Measurements from ENCODE around the gene PDE4D. TPM values are rescaled to one million over a fixed set of nuclear protein-coding genes. Genes with fewer than 3 reads are reported as not detected.

Gene PDE4D
- total RNA-seq, 1 donor from 2014 or later = 11.8 TPM

DNA sequence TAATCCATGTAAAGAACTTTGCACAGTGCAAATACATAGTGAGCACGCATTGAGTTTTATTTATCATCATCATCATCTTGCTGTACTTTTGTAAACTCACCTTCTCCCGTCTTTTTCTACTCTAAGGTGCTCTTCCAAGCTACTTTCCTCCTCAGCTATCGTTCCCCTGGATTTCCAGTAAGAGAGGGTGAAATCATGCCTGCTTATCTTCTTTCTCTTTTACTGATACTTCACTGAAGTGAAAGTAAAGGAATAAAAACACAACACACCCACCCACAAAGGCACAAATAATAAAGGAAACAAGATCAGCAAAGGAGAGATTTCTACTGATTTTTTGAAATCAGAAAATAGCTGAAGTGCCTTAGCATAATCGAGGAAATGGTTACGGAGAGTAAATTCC is 800.8 kb downstream of the PDE4D start:
- Mint-ChIP-seq H3K27ac (ENCODE audit: unreplicated experiment) (no peak overlapping the region), H3K9me3 (peaks cover 3% of the 10 kb centered on the region), H3K4me1 (no peaks in the 10 kb centered on the region), H3K36me3 (ENCODE audit: low read depth) (no peaks in the 10 kb centered on the region), H3K4me3 (no peak overlapping the region), H3K27me3 (ENCODE audit: low read depth) (no peaks in the 10 kb centered on the region)
- no peak for DNase-seq (ENCODE audit: low read depth, low spot score)
- no peak for TF ChIP-seq CTCF (conservative IDR thresholded peaks at IDR 0.05)

- DNase-seq (ENCODE audit: low read depth, low spot score) = no peak
- TF ChIP-seq CTCF (conservative IDR thresholded peaks at IDR 0.05) = no peak
- peaks cover 3% of the 10 kb centered on the region for H3K9me3 Mint-ChIP-seq
- H3K36me3 Mint-ChIP-seq (ENCODE audit: low read depth) = no peaks in the 10 kb centered on the region
- H3K4me1 Mint-ChIP-seq = no peaks in the 10 kb centered on the region
- H3K27me3 Mint-ChIP-seq (ENCODE audit: low read depth) = no peaks in the 10 kb centered on the region
- H3K4me3 Mint-ChIP-seq = no peak overlapping the region
- H3K27ac Mint-ChIP-seq (ENCODE audit: unreplicated experiment) = no peak overlapping the region
Measured at GRCh38 chr5:59091965-59092364, 801.6 kb downstream of the PDE4D start.

DNA sequence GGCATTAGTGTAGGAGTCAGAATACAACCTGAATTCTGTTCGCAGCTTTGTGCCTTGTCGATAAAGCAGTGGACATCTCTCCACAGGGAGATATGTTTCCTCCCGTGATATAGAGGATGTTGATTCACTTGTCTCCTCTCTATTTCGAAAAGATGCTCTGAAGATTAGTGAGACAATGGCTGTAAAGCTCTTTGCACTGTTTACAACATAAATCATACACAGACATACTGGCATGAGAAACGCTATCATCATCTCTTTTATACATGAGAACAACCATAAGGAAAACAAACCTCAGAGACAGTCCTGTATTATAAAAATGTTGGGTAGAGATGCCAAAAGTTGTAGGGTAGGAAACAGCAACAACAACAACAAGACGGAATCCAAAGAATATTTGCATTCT is 803.2 kb downstream of the PDE4D start:
- no peaks in the 10 kb centered on the region for H3K36me3 Mint-ChIP-seq (ENCODE audit: low read depth)
- H3K27me3 Mint-ChIP-seq (ENCODE audit: low read depth) = no peaks in the 10 kb centered on the region
- no peak overlapping the region for H3K4me3 Mint-ChIP-seq
- DNase-seq (ENCODE audit: low read depth, low spot score) = no peak
- H3K27ac Mint-ChIP-seq (ENCODE audit: unreplicated experiment) = no peak overlapping the region
- peaks cover 3% of the 10 kb centered on the region for H3K9me3 Mint-ChIP-seq
- H3K4me1 Mint-ChIP-seq = no peaks in the 10 kb centered on the region
- TF ChIP-seq CTCF (conservative IDR thresholded peaks at IDR 0.05) = no peak

GRCh38 chr5:59089767-59090166 is 803.8 kb downstream of the PDE4D start:
- Mint-ChIP-seq H3K36me3 (ENCODE audit: low read depth) (no peaks in the 10 kb centered on the region), H3K27ac (ENCODE audit: unreplicated experiment) (no peak overlapping the region), H3K4me3 (no peak overlapping the region), H3K4me1 (no peaks in the 10 kb centered on the region), H3K27me3 (ENCODE audit: low read depth) (no peaks in the 10 kb centered on the region), H3K9me3 (peaks cover 3% of the 10 kb centered on the region)
- no peak for TF ChIP-seq CTCF (conservative IDR thresholded peaks at IDR 0.05)
- DNase-seq (ENCODE audit: low read depth, low spot score) = no peak

GRCh38 chr5:59088546-59088945 is 805.0 kb downstream of the PDE4D start:
- H3K36me3 Mint-ChIP-seq (ENCODE audit: low read depth) = no peaks in the 10 kb centered on the region

More at GRCh38 chr5:59088546-59088945, 805.0 kb downstream of the PDE4D start:
- no peak for TF ChIP-seq CTCF (conservative IDR thresholded peaks at IDR 0.05)
- H3K27ac Mint-ChIP-seq (ENCODE audit: unreplicated experiment) = no peak overlapping the region
- no peak for DNase-seq (ENCODE audit: low read depth, low spot score)
- peaks cover under 1% of the 10 kb centered on the region for H3K9me3 Mint-ChIP-seq
- no peak overlapping the region for H3K4me3 Mint-ChIP-seq
- H3K4me1 Mint-ChIP-seq = no peaks in the 10 kb centered on the region
- H3K27me3 Mint-ChIP-seq (ENCODE audit: low read depth) = no peaks in the 10 kb centered on the region
